Activated T-cell treated with anti-CD3 and anti-CD28 coated beads, Interleukin-2, amount 50 U/mL, for 4 hours (primary cell): ENCODE measurements around the gene CCDC178. TPM values are rescaled to one million over a fixed set of nuclear protein-coding genes. Genes with fewer than 3 reads are reported as not detected.
"Not testable (repeated sequence)": the region's sequence is repeated elsewhere in the genome, so short reads cannot be mapped to it uniquely, and the experiment has no call there.

Experiments used
- ATAC-seq, 2 donors: fragments of 200-7000 bp; cut with Tn5 transposase; one replicate each; pipeline ENCODE4 v1.10.0; 2021
- DNase-seq: peaks from one replicate; pipeline ENCODE4 v3.0.0-alpha.2; 2020
- H3K27me3 Mint-ChIP-seq: one replicate; pipeline ENCODE4 v1.8.0; 2021; ENCODE audit warnings: low read depth, mixed read lengths
- H3K36me3 Mint-ChIP-seq: one replicate; pipeline ENCODE4 v1.8.0; 2022; ENCODE audit warnings: mixed read lengths; ENCODE audit not compliant: insufficient read depth
- H3K4me1 Mint-ChIP-seq: one replicate; pipeline ENCODE4 v1.8.0; 2021; ENCODE audit warnings: low read depth, mixed read lengths
- H3K4me3 Mint-ChIP-seq: one replicate; pipeline ENCODE4 v1.8.0; 2021; ENCODE audit warnings: mild to moderate bottlenecking, moderate library complexity, mixed read lengths
- H3K9me3 Mint-ChIP-seq: one replicate; pipeline ENCODE4 v1.8.0; 2021; ENCODE audit warnings: mixed read lengths
- total RNA-seq, 3 donors: library from RNA; stranded (reverse); gene quantifications; one replicate each; pipeline ENCODE4 v1.2.1, GENCODE V29; 2021

Gene CCDC178
- total RNA-seq, 3 donors from 2014 or later = not detected

DNA sequence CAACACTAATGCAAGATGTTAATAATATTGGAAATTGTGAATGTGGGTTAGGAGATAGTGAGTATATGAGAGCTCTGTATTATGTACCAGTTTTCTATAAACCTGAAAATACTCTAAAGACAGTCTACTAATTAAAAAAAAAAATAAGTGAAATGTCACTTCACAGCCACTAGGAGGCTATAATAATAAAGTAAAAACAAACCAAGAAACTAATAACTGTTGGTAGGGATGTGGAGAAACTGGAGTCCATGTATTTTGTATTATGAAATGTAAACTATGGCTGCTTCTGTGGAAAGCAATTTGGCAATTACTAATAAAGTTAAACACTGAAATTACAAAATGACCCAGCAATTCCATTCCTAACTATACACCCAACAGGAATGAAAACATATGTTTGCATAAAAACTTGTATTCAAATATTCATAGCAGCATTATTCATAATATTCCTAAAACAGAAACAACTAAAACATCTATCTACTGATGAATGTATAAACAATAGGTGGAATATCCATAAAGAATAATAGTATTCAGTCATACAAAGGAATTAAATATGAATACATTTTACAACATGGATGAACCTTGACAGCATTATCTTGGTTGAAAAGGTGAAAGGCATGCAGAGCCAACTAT, 36.2 kb downstream of the CCDC178 start:
- Mint-ChIP-seq H3K4me3 (no peak overlapping the region), H3K4me1 (no peaks in the 10 kb centered on the region), H3K27me3 (no peaks in the 10 kb centered on the region), H3K9me3 (peaks cover 6% of the 10 kb centered on the region), H3K36me3 (no peaks in the 10 kb centered on the region)
- DNase-seq (no peak), ATAC-seq (no peak)

DNA sequence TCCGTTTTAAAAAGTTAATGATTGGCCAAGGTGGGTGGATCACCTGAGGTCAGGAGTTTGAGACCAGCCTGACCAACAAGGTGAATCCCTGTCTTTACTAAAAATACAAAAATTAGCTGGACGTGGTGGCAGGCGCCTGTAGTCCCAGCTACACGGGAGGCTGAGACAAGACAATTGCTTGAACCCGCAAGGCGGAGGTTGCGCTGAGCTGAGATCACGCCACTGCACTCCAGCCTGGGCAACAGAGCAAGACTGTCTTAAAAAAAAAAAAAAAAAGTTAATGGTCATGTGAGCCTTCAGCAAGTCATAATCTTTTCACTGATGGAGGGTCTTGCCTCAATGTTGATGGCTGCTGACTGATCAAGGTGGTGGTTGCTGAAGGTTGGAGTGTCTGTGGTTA, 41.6 kb downstream of the CCDC178 start:
- not testable (repeated sequence) for H3K4me1 Mint-ChIP-seq, DNase-seq, H3K27me3 Mint-ChIP-seq, ATAC-seq, H3K9me3 Mint-ChIP-seq, H3K4me3 Mint-ChIP-seq, H3K36me3 Mint-ChIP-seq

DNA sequence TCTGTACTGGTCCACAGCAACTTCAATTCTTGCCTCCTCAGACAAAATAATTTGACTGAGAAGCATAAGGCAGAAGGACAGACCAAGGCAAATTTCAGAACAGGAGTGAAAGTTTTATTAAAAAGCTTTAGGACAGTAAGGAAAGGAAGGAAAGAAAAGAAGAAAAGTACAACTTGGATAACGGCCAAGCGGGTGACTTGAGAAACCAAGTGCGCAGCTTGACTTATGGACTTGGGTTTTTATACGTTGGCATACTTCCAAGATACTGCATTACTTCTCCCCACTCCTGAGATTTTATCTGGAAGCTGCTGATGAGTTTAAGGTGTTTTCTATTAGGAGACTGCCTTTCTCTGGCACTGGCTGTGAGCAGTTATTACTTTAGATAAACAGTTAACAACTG, 64.7 kb downstream of the CCDC178 start:
- no peaks in the 10 kb centered on the region for H3K4me1 Mint-ChIP-seq
- ATAC-seq (no peak), DNase-seq (no peak)
- no peak overlapping the region for H3K4me3 Mint-ChIP-seq
- peaks cover 7% of the 10 kb centered on the region for H3K9me3 Mint-ChIP-seq
- no peaks in the 10 kb centered on the region for H3K27me3 Mint-ChIP-seq
- H3K36me3 Mint-ChIP-seq = no peaks in the 10 kb centered on the region

DNA sequence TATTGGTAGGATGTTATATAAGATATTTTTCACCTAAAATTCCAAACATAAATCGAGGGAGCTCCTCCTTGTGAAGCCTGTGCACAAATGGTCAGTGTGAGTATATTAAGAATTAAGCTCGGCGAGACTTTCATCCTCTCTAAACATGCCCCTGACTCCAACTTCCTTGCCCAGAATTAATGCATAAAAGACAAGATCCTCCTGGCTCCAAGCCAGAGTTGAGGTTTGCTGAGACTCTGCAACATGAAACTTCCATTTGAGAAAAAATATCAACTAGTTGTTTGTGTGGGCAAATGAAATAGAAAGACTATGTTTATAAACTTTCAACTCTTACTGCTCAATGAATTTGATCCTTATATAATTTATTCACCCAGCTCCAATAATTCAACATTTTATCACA, 68.1 kb downstream of the CCDC178 start:
- no peak for DNase-seq
- Mint-ChIP-seq H3K4me3 (no peak overlapping the region), H3K27me3 (no peaks in the 10 kb centered on the region), H3K4me1 (no peaks in the 10 kb centered on the region), H3K36me3 (no peaks in the 10 kb centered on the region), H3K9me3 (peaks cover 5% of the 10 kb centered on the region)
- ATAC-seq = no peak

DNA sequence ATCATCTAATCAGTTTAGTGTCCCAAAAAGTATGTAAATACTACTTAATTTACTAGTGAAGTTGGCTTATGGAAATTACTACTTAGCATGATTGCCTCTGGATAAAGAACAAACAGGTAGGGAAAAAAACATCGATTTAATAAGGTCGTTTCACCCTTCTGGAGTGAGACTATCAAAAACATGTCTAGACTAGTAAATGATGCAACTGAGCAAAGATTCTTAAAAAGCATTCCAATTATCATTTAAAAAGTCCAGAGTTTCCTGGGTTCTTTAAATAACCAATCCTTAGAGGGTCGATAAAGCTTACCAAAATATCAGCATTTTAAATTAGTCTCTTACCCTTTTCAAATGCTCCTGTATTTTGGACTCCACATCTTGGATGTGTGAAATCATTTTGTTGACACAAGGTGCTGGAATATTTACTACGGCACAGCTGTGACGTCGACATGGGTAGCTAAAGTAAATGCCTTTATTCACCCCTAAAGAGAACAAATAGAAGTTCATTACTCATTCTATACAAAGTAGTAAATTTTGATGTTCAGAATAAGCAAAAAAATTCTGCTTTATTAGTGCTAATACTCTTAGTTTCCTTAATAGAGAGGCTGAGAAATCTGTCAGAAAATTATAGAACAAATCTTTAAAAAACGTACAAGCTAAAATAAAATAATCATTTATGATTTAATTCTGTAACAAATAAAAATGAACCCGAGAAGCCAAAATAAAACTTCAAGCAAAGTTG, 70.6 kb downstream of the CCDC178 start:
- Mint-ChIP-seq H3K4me3 (no peak overlapping the region), H3K9me3 (no peaks in the 10 kb centered on the region), H3K4me1 (no peaks in the 10 kb centered on the region), H3K27me3 (no peaks in the 10 kb centered on the region), H3K36me3 (no peaks in the 10 kb centered on the region)
- ATAC-seq (no peak), DNase-seq (no peak)

DNA sequence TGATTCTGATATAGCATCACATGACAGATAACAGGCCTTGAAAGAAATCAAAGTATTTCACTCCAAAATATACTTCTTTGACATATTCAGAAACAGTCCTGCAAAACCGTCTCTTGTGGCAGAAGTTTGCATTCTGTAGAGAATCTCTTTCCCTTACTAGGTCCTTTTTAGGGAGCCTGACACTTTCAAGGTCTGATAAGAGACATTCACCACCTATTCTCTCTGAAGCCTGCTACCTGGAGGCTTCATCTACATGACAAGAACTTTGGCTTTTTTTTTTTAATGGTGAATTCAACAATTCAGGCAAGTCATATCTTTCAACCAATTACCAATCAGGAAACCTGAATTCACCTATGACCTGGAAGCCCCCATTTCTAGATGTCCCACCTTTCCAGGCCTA, 83.8 kb downstream of the CCDC178 start:
- Mint-ChIP-seq H3K9me3 (peaks cover 17% of the 10 kb centered on the region), H3K4me3 (no peak overlapping the region), H3K36me3 (no peaks in the 10 kb centered on the region), H3K4me1 (no peaks in the 10 kb centered on the region), H3K27me3 (no peaks in the 10 kb centered on the region)
- DNase-seq (no peak), ATAC-seq (no peak)

DNA sequence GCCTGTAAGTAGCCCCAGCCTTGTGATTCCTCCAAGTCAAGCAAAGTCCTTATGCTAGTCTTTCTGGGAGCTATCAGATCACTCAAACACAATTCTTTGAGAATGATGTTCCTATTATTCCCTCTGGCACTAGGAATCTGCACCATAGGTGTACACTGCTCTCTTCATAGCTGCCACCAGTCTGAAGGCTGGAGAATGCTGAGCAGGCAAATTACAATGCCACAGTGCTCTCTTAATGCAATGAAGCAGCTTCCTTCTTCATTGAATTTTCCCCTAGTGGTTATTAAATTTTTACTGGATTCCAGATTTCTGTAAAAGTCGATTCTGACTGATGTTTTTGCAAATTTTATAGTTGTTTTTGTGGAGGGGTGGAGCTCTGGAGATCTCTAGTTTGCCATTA, 84.8 kb downstream of the CCDC178 start:
- H3K4me3 Mint-ChIP-seq = no peak overlapping the region
- DNase-seq (no peak), ATAC-seq (no peak)
- no peaks in the 10 kb centered on the region for H3K36me3 Mint-ChIP-seq
- H3K27me3 Mint-ChIP-seq = no peaks in the 10 kb centered on the region
- peaks cover 18% of the 10 kb centered on the region for H3K9me3 Mint-ChIP-seq
- H3K4me1 Mint-ChIP-seq = no peaks in the 10 kb centered on the region

DNA sequence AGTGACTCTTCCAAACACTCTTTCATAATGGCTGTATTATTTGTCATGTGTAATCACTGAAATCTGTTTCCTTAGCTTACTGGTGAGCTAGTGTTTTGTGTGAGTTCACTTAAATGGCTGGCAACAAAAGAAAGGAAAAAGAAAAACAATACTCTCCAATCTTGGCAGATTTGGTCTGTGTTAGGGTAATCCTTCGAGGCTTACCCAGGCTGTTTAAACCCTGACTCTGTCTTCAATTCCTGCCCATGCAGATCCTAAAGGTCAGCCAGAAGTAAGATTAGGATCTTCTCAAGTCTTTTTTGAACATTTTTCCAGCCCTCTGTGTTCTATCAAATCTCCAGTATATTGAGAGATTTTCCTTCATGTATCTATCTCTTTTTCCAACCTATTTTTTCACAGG, 85.3 kb downstream of the CCDC178 start:
- Mint-ChIP-seq H3K36me3 (no peaks in the 10 kb centered on the region), H3K27me3 (no peaks in the 10 kb centered on the region), H3K4me1 (no peaks in the 10 kb centered on the region), H3K4me3 (no peak overlapping the region), H3K9me3 (peaks cover 18% of the 10 kb centered on the region)
- ATAC-seq (no peak), DNase-seq (no peak)

DNA sequence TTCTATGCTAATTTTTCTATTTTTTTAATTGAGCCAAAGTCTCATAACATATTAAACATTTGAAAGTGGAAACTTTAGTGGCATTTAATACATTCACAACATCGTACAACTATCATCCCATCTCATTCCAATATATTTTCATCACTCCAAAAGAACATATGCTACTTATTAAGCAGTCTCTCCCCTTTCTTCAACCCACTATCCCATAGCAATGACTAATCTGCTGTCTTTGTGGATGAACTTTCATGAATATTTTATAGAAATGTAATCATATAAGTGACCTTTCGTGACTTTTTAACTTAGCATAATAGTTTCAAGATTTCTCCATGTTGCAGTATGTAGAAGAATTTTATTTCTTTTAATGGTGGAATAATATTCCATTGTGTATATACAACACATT, 90.3 kb downstream of the CCDC178 start:
- ATAC-seq (no peak), DNase-seq (no peak)
- H3K4me1 Mint-ChIP-seq = no peaks in the 10 kb centered on the region

DNA sequence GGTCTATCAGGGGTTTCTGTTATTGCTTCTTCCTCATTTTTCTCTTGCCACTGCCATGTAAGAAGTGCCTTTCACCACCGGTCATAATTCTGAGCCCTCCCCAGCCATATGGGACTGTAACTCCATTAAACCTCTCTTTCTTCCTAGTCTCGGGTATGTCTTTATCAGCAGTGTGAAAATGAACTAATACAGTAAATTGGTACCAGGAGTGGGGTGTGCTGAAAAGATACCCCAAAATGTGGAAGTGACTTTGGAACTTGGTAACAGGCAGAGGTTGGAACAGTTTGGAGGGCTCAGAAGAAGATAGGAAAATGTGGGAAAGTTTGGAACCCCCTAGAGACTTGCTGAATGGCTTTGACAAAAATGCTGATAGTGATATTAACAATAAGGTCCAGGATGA, 100.8 kb downstream of the CCDC178 start:
- H3K4me1 Mint-ChIP-seq, DNase-seq, ATAC-seq, H3K27me3 Mint-ChIP-seq, H3K4me3 Mint-ChIP-seq, H3K36me3 Mint-ChIP-seq: not testable (repeated sequence)
- H3K9me3 Mint-ChIP-seq = peaks cover 22% of the 10 kb centered on the region

More for the DNA sequence above, 90.3 kb downstream of the CCDC178 start:
- Mint-ChIP-seq H3K27me3 (no peaks in the 10 kb centered on the region), H3K9me3 (peaks cover 12% of the 10 kb centered on the region), H3K36me3 (no peaks in the 10 kb centered on the region), H3K4me3 (no peak overlapping the region)

DNA sequence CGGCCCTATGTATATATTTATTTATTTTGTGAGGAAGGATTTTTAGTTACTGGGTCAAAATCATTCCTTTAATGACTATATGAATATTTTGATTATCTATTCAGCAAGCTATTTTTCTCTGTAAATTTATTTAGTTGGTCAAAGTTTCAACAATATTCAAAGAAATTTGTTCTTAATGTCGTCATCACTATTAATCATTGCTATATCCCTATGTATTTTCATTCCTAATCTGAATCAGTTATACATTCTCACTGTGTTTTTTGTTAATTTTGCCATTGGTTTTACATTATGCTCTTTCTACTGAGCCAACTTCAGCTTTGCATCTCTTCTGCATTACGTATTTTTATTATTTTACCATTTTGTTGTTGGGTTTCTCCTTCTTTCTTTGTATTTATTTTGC, 105.7 kb downstream of the CCDC178 start:
- Mint-ChIP-seq H3K4me1 (no peaks in the 10 kb centered on the region), H3K9me3 (peaks cover 18% of the 10 kb centered on the region), H3K36me3 (no peaks in the 10 kb centered on the region), H3K27me3 (no peaks in the 10 kb centered on the region), H3K4me3 (no peak overlapping the region)
- DNase-seq (no peak), ATAC-seq (no peak)

DNA sequence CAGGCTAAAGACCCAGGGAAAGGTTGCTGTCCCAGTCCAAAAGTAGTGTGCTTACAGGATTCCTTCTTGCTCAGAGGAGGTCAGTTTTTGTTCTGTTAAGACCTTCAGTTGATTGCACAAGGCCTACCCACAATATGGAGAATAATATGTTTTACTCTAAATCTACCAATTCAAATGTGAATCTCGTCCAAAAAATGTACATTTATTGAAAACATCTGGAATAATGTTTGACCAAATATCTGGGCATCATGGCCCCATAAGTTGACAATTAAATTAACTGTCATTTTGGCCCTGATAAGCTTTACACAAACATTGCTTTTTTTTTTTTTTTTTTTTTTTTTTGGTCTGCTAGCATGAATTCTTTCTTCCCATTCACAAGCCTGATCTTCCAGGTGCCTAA, 109.8 kb downstream of the CCDC178 start:
- Mint-ChIP-seq H3K9me3 (peaks cover 13% of the 10 kb centered on the region), H3K36me3 (no peaks in the 10 kb centered on the region), H3K4me3 (no peak overlapping the region), H3K27me3 (no peaks in the 10 kb centered on the region), H3K4me1 (no peaks in the 10 kb centered on the region)
- DNase-seq = no peak
- no peak for ATAC-seq

DNA sequence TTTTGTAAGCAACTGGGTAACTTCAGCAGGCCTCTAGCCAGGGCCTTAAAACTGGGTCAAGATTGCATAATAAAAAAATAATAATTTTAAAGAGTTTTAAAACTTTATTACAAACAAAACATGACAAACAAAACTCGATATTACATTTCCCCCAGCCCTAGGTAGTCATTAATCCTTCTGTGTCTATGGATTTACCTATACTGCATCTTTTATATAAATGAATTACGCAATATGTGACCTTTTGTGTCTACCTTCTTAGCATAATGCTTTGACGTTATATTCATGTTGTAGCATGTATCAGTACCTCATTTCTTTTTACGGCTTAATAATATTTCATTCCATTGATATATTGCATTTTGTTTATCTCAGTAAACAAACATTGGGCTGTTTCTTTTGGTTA, 113.5 kb downstream of the CCDC178 start:
- DNase-seq (no peak), ATAC-seq (no peak)
- H3K9me3 Mint-ChIP-seq = peaks cover 16% of the 10 kb centered on the region
- H3K4me1 Mint-ChIP-seq = no peaks in the 10 kb centered on the region
- no peaks in the 10 kb centered on the region for H3K36me3 Mint-ChIP-seq
- H3K4me3 Mint-ChIP-seq = no peak overlapping the region
- H3K27me3 Mint-ChIP-seq = no peaks in the 10 kb centered on the region

DNA sequence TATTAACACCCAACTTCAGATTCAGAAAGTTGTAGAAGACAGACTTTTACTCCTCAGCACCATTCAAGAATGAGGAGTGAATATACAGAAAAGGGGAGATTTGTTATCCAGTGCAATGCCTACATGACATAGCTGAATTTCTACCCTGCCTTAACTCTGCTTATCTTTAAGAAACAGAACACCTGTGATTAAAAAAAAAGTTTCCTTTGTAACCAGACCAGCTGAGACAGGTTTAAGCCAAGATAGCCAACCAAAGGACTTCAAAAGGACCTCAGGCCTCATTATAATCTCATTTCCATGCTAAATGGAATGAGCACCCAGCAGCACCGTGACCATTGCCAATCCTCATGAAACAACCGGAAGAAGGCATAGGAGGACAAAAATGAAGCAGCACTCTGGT, 122.9 kb downstream of the CCDC178 start:
- Mint-ChIP-seq H3K36me3 (no peaks in the 10 kb centered on the region), H3K4me3 (no peak overlapping the region), H3K9me3 (peaks cover 14% of the 10 kb centered on the region), H3K27me3 (no peaks in the 10 kb centered on the region), H3K4me1 (no peaks in the 10 kb centered on the region)
- ATAC-seq (no peak), DNase-seq (no peak)

DNA sequence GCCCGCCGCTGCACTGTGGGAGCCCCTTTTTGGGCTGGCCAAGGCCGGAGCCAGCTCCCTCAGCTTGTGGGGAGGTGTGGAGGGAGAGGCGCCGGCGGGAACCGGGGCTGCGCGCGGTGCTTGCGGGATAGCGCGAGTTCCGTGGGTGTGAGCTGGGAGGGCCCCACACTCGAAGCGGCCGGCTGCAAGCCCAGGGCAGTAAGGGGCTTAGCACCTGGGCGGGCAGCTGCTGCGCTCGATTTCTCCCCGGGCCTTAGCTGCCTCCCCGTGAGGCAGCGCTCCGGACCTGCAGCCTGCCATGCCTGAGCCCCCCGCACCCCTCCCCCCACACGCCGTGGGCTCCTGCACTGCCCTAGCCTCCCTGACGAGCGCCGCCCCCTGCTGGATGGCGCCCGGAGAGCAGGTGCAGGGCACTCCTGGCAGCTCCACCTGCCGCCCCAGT, 124.4 kb downstream of the CCDC178 start:
- H3K36me3 Mint-ChIP-seq = no peaks in the 10 kb centered on the region
- ATAC-seq (no peak), DNase-seq (no peak)
- H3K27me3 Mint-ChIP-seq = no peaks in the 10 kb centered on the region
- peaks cover 14% of the 10 kb centered on the region for H3K9me3 Mint-ChIP-seq
- H3K4me1 Mint-ChIP-seq = no peaks in the 10 kb centered on the region
- H3K4me3 Mint-ChIP-seq = no peak overlapping the region
